ENCODE data around the gene FAT3. TPM values are rescaled to one million over a fixed set of nuclear protein-coding genes. Genes with fewer than 3 reads are reported as not detected.

Gene FAT3
- total RNA-seq: 1 to 10 TPM in 1 of 4 donors, under 1 TPM in 3; 0.11 to 2.0 (median 0.18) TPM

- Histone ChIP-seq H3K9me3 (no peaks in the 10 kb centered on the region), H3K4me3 (replicated peaks in 1 of 3) (no peak within 1 kb of the TSS), H3K27me3 (peaks cover 7% of the 10 kb centered on the region), H3K36me3 (no peaks in the 10 kb centered on the region), H3K4me1 (peaks cover 4 to 22% of the 10 kb centered on the region in 2 donors), H3K27ac (no peak within 1 kb of the TSS)
- intact Hi-C loops (cut with DNase I): no loop called here
- no peak for DNase-seq
- 0% methylated on average over 15 to 46 of the region's 82 CpGs for WGBS, 2 donors
- TF ChIP-seq, protein P1, sequence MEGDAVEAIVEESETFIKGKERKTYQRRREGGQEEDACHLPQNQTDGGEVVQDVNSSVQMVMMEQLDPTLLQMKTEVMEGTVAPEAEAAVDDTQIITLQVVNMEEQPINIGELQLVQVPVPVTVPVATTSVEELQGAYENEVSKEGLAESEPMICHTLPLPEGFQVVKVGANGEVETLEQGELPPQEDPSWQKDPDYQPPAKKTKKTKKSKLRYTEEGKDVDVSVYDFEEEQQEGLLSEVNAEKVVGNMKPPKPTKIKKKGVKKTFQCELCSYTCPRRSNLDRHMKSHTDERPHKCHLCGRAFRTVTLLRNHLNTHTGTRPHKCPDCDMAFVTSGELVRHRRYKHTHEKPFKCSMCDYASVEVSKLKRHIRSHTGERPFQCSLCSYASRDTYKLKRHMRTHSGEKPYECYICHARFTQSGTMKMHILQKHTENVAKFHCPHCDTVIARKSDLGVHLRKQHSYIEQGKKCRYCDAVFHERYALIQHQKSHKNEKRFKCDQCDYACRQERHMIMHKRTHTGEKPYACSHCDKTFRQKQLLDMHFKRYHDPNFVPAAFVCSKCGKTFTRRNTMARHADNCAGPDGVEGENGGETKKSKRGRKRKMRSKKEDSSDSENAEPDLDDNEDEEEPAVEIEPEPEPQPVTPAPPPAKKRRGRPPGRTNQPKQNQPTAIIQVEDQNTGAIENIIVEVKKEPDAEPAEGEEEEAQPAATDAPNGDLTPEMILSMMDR (IDR thresholded peaks at IDR 0.05): no peak
- TF ChIP-seq POLR2A (IDR thresholded peaks at IDR 0.05): no peak
Measured at GRCh38 chr11:92224407-92225124, at the start of gene FAT3. Gene FAT3, plus strand, starts transcription at chr11:92224818. Its CDS starts 127,295 bp downstream, at chr11:92352113.

GRCh38 chr11:92179017-92179670 lies 45.5 kb upstream of the FAT3 start:
- WGBS, 2 donors: 71 to 73% methylated on average over 2 of the region's 2 CpGs
- H3K36me3 ChIP-seq: no peaks in the 10 kb centered on the region
- TF ChIP-seq, protein P1 (IDR thresholded peaks at IDR 0.05): no peak
- no peak for TF ChIP-seq POLR2A (IDR thresholded peaks at IDR 0.05)
- no peaks in the 10 kb centered on the region for H3K9me3 ChIP-seq
- H3K27me3 ChIP-seq: no peaks in the 10 kb centered on the region
- H3K4me1 ChIP-seq: no peaks in the 10 kb centered on the region
- no peak overlapping the region for H3K27ac ChIP-seq
- intact Hi-C loops (cut with DNase I): no loop called here
- DNase-seq: no peak
- no peak overlapping the region for H3K4me3 ChIP-seq (replicated peaks in 1 of 3)

DNA sequence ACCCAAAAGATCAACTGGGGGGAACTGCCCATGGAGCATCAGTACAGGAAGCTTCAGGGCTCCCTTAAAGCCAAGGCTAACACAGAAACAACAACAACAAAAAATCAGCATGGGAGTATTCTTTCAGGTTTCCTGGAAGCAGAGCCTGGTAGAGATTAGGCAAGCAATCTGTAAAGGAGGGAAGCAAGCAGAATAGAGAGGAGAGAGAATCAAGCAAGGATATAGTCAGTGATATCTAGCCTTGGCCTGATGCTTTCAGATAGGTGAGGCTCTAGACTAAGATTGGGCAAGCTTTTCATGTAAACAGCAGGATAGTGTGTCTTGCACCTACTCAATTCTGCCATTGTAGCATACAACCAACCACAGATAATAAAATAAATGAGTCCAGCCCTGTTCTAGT lies 44.4 kb upstream of the FAT3 start:
- H3K4me3 ChIP-seq (replicated peaks in 1 of 3): no peak overlapping the region
- H3K27me3 ChIP-seq: no peaks in the 10 kb centered on the region
- no peaks in the 10 kb centered on the region for H3K36me3 ChIP-seq
- no peak overlapping the region for H3K27ac ChIP-seq
- no peak for TF ChIP-seq POLR2A (IDR thresholded peaks at IDR 0.05)
- TF ChIP-seq, protein P1 (IDR thresholded peaks at IDR 0.05): no peak
- intact Hi-C loops (cut with DNase I): no loop called here
- no peaks in the 10 kb centered on the region for H3K4me1 ChIP-seq
- no peaks in the 10 kb centered on the region for H3K9me3 ChIP-seq
- DNase-seq: no peak

DNA sequence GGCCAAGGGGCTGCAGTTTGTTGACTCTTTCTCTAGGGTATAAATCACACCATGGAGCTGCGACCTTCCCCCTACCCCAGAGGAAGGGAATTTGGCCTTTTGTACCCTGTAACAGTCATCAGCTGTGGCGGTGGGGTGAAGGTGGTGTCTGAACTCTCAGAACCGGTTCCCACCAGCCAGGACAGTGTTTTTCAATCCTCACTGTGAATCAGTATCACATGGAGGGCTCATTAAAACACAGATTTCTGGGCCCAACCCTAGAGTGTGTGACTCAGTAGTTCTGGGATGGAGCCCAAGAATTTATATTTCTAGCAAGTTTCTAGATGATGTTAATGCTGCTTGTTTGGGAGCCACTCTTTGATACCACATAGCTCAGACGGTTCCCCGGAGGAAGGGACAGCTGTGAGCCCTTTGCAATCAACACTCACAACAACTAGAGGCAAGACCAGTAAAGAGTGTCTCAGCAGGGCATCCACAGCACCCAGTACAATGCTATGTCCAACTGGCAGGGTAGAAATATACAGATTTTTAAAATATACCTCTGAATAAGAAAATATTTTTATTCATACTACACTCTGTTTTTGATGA lies 43.9 kb upstream of the FAT3 start:
- TF ChIP-seq, protein P1 (IDR thresholded peaks at IDR 0.05): no peak
- TF ChIP-seq POLR2A (IDR thresholded peaks at IDR 0.05): no peak
- H3K27ac ChIP-seq: no peak overlapping the region
- no peaks in the 10 kb centered on the region for H3K27me3 ChIP-seq
- no peaks in the 10 kb centered on the region for H3K4me1 ChIP-seq
- no peaks in the 10 kb centered on the region for H3K9me3 ChIP-seq
- no peaks in the 10 kb centered on the region for H3K36me3 ChIP-seq
- WGBS, 2 donors: 61 to 62% methylated on average over 5 of the region's 5 CpGs
- intact Hi-C loops (cut with DNase I): no loop called here
- DNase-seq: no peak
- H3K4me3 ChIP-seq (replicated peaks in 1 of 3): no peak overlapping the region

Measured in thyroid gland (tissue), 4 donors.